Tibial artery (tissue), 4 donors: ENCODE measurements around the gene CFAP92.

Source experiments
- DNase-seq, 2 donors: peaks; one replicate each; pipeline ENCODE4 v3.0.0-alpha.2; 2019
- H3K27ac ChIP-seq, 2 donors: fragments of 200-600 bp; sonication (generic) in 1 of 2; 1 replicate in 1 of 2; 2 replicates in 1 of 2; pipeline ENCODE4 v1.5.1; 2018 to 2019; ENCODE audit warnings: mild to moderate bottlenecking in 1 of 2
- H3K27me3 ChIP-seq, 2 donors: fragments of 200-600 bp; sonication (generic) in 1 of 2; one replicate each; pipeline versions ENCODE4 v1.5.1 to v1.6.0; 2016 to 2019
- H3K36me3 ChIP-seq, 3 donors: fragments of 200-600 bp; sonication (generic) in 2 of 3; one replicate each; pipeline ENCODE4 v1.5.1; 2016 to 2019; ENCODE audit warnings: mild to moderate bottlenecking in 2 of 3
- H3K4me1 ChIP-seq, 4 donors: fragments of 200-600 bp; sonication (generic) in 2 of 4; 1 replicate in 3 of 4; 2 replicates in 1 of 4; pipeline ENCODE4 v1.5.1; 2016 to 2019
- H3K4me3 ChIP-seq, 2 donors: fragments of 200-600 bp; sonication (generic) in 1 of 2; 1 replicate in 1 of 2; 2 replicates in 1 of 2; pipeline ENCODE4 v1.5.1; 2018 to 2019; ENCODE audit warnings: mild to moderate bottlenecking in 2 of 2
- H3K9me3 ChIP-seq, 3 donors: fragments of 200-600 bp; sonication (generic) in 1 of 3; one replicate each; pipeline ENCODE4 v1.5.1; 2016 to 2019
- CTCF ChIP-seq, 2 experiments: fragments of 200-600 bp in 1 of 2; fragments of 450-650 bp in 1 of 2; IDR thresholded peaks; one replicate each; pipeline ENCODE4 v1.5.1; 2017 to 2019; ENCODE audit warnings: antibody characterized with exemption in 2 of 2, mild to moderate bottlenecking in 1 of 2, moderate library complexity in 1 of 2
- intact Hi-C: fragments of 100-400 bp; cut with DNase I; formaldehyde crosslinking; loops from one replicate; pipeline ENCODE4 v1.15.0; 2023; ENCODE audit warnings: low total_unique reads

Gene CFAP92

GRCh38 chr3:129001806-129002572 is 8.1 kb upstream of the CFAP92 start:
- TF ChIP-seq CTCF (IDR thresholded peaks at IDR 0.05): no peak
- no peaks in the 10 kb centered on the region for H3K36me3 ChIP-seq
- DNase-seq: no peak
- peaks cover 0 to 36% (median 25%) of the 10 kb centered on the region in 4 donors for H3K4me1 ChIP-seq
- H3K9me3 ChIP-seq: no peaks in the 10 kb centered on the region
- intact Hi-C loops: no loop called here
- H3K27me3 ChIP-seq: peaks cover 0 to 64% of the 10 kb centered on the region in 2 donors
- no peak overlapping the region for H3K27ac ChIP-seq
- H3K4me3 ChIP-seq: peak overlapping the region; percentile 43 to 52

- no peaks in the 10 kb centered on the region for H3K36me3 ChIP-seq
- intact Hi-C loops: no loop called here
- H3K4me3 ChIP-seq: peak within 1 kb of the TSS; percentile 43 to 52
- peak in 1 of 2 donors; percentile 48 for DNase-seq
- peak within 1 kb of the TSS in 1 of 2 donors; percentile 8 for H3K27ac ChIP-seq
- peaks cover 0 to 36% (median 25%) of the 10 kb centered on the region in 4 donors for H3K4me1 ChIP-seq
- H3K27me3 ChIP-seq: peaks cover 0 to 58% of the 10 kb centered on the region in 2 donors
- H3K9me3 ChIP-seq: no peaks in the 10 kb centered on the region
- no peak for TF ChIP-seq CTCF (IDR thresholded peaks at IDR 0.05)
Measured at GRCh38 chr3:129001101-129001805, 7.4 kb upstream of the CFAP92 start, which contains the start of gene EFCC1. Gene EFCC1, plus strand, starts transcription at chr3:129001304. Its CDS starts 325 bp downstream, at chr3:129001629.

- H3K4me1 ChIP-seq: peaks cover 0 to 36% (median 25%) of the 10 kb centered on the region in 4 donors
- no peak for DNase-seq
- H3K27ac ChIP-seq: no peak overlapping the region
- no peaks in the 10 kb centered on the region for H3K36me3 ChIP-seq
- H3K27me3 ChIP-seq: peaks cover 0 to 57% of the 10 kb centered on the region in 2 donors
- H3K9me3 ChIP-seq: no peaks in the 10 kb centered on the region
- no peak for TF ChIP-seq CTCF (IDR thresholded peaks at IDR 0.05)
- H3K4me3 ChIP-seq: peak overlapping the region; percentile 43 to 52
- intact Hi-C loops: no loop called here
Measured at GRCh38 chr3:129000742-129001100, 6.8 kb upstream of the CFAP92 start.

- no peak for TF ChIP-seq CTCF (IDR thresholded peaks at IDR 0.05)
- intact Hi-C loops: no loop called here
- peaks cover 0 to 41% of the 10 kb centered on the region in 2 donors for H3K27me3 ChIP-seq
- no peaks in the 10 kb centered on the region for H3K9me3 ChIP-seq
- H3K36me3 ChIP-seq: no peaks in the 10 kb centered on the region
- no peak for DNase-seq
- no peak overlapping the region for H3K4me3 ChIP-seq
- H3K4me1 ChIP-seq: peaks cover 0 to 40% (median 29%) of the 10 kb centered on the region in 4 donors
- no peak overlapping the region for H3K27ac ChIP-seq
Measured at GRCh38 chr3:128999102-128999501, 5.2 kb upstream of the CFAP92 start.

GRCh38 chr3:128998561-128998960 is 4.7 kb upstream of the CFAP92 start:
- Histone ChIP-seq H3K9me3 (no peaks in the 10 kb centered on the region), H3K4me1 (peaks cover 0 to 40% (median 31%) of the 10 kb centered on the region in 4 donors), H3K36me3 (no peaks in the 10 kb centered on the region), H3K4me3 (no peak overlapping the region), H3K27ac (no peak overlapping the region), H3K27me3 (peaks cover 0 to 36% of the 10 kb centered on the region in 2 donors)
- no peak for TF ChIP-seq CTCF (IDR thresholded peaks at IDR 0.05)
- no peak for DNase-seq
- intact Hi-C loops: no loop called here
